Stimulated activated naive B cell treated with anti-CD40 and anti-IgM and Interleukin-4, amounts not matched to agents 10 μg/mL and 1 μg/mL and 100 μg/mL, for 72 hours (primary cell): ENCODE measurements around the gene FGF9.

Experiments used
- ATAC-seq, 2 donors: fragments of 150-1000 bp; cut with Tn5 transposase; replicated peaks; 2 replicates each; pipeline ENCODE4 v1.10.0; 2021; ENCODE audit warnings: moderate library complexity in 1 of 2
- DNase-seq: peaks from one replicate; pipeline ENCODE4 v3.0.0; 2021
- H3K27ac Mint-ChIP-seq: one replicate; pipeline ENCODE4 v1.8.0; 2022; ENCODE audit warnings: mild to moderate bottlenecking, mixed read lengths
- H3K27me3 Mint-ChIP-seq, 2 donors: one replicate each; pipeline ENCODE4 v1.8.0; 2022; ENCODE audit warnings: mixed read lengths in 2 of 2
- H3K36me3 Mint-ChIP-seq, 2 donors: one replicate each; pipeline ENCODE4 v1.8.0; 2022; ENCODE audit warnings: mixed read lengths in 2 of 2, mild to moderate bottlenecking in 1 of 2
- H3K4me1 Mint-ChIP-seq, 2 donors: one replicate each; pipeline ENCODE4 v1.8.0; 2022; ENCODE audit warnings: mixed read lengths in 2 of 2, mild to moderate bottlenecking in 1 of 2
- H3K4me3 Mint-ChIP-seq, 2 donors: one replicate each; pipeline ENCODE4 v1.8.0; 2022; ENCODE audit warnings: mild to moderate bottlenecking in 2 of 2, mixed read lengths in 2 of 2, moderate library complexity in 1 of 2
- H3K9me3 Mint-ChIP-seq, 2 donors: one replicate each; pipeline ENCODE4 v1.8.0; 2022; ENCODE audit warnings: mixed read lengths in 2 of 2, mild to moderate bottlenecking in 1 of 2

FGF9 gene

DNA sequence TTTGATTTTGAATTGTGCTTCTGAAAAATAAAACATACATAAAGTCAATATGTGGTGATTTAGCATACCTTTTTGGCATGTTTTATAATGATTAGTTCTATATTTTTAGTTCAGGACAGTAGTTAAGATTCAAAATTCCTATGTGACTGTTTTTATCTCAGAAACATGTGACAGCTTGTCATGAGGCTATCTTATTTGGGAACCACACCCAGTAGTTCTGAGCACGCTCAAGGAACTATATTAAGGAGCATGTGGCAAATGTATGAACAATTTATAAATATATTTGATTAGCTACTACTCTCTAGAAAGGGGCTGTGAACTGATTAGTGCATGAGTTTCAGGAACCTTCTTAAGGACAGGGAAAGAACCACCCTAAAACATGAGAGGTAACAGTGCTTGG, 38.8 kb downstream of the FGF9 start:
- no peaks in the 10 kb centered on the region for H3K4me1 Mint-ChIP-seq
- DNase-seq = no peak
- H3K27me3 Mint-ChIP-seq = peaks cover 8 to 26% of the 10 kb centered on the region in 2 donors
- H3K36me3 Mint-ChIP-seq = peaks cover 3 to 4% of the 10 kb centered on the region in 2 donors
- no peak for ATAC-seq
- H3K27ac Mint-ChIP-seq = no peak overlapping the region
- no peak overlapping the region for H3K4me3 Mint-ChIP-seq
- peaks cover 12 to 13% of the 10 kb centered on the region in 2 donors for H3K9me3 Mint-ChIP-seq

DNA sequence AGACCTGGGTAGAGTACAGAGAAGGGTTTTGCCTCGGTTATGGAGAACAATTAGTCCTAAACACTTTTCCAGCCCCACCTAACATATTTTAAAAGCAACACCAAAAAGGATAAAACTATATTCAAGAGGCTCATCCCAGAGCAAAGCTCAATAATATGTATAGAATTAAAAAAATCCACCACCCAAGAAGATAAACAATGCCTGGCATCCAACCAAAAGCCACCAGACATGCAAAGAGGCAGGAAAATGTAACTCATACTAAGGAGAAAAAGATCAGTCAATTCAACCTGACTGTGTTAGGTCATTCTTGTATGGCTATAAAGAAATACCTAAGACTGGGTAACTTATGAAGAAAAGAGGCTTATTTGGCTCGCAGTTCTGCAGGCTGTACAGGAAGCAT, 39.3 kb downstream of the FGF9 start:
- ATAC-seq = no peak
- no peak overlapping the region for H3K4me3 Mint-ChIP-seq
- peaks cover 12 to 13% of the 10 kb centered on the region in 2 donors for H3K9me3 Mint-ChIP-seq
- H3K36me3 Mint-ChIP-seq = peaks cover 3 to 4% of the 10 kb centered on the region in 2 donors
- DNase-seq = no peak
- H3K27me3 Mint-ChIP-seq = peaks cover 8 to 26% of the 10 kb centered on the region in 2 donors
- no peak overlapping the region for H3K27ac Mint-ChIP-seq
- no peaks in the 10 kb centered on the region for H3K4me1 Mint-ChIP-seq

DNA sequence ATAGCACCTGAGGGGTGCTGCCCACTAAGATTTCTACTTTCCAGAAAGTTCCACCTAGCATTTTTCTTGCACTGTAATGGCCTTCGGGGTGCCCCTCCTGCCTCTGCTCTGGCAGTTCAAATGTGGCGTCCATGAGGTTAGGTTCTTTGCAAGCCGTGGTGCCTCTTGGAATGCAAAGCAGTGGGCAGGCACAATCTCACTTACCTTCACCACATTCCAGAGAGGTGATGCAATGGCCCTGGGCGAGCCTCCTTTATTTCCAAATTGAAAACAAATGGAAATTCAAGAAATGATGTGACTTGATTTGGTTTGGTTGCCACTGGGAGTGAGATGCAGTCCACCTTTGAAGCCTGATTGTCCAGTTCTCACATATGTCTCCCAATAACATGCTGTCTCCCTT, 46.9 kb downstream of the FGF9 start:
- H3K9me3 Mint-ChIP-seq = no peaks in the 10 kb centered on the region
- H3K4me3 Mint-ChIP-seq = no peak overlapping the region
- H3K36me3 Mint-ChIP-seq = no peaks in the 10 kb centered on the region
- no peaks in the 10 kb centered on the region for H3K4me1 Mint-ChIP-seq
- DNase-seq (no peak), ATAC-seq (no peak)
- H3K27me3 Mint-ChIP-seq = peaks cover 27 to 28% of the 10 kb centered on the region in 2 donors
- no peak overlapping the region for H3K27ac Mint-ChIP-seq

DNA sequence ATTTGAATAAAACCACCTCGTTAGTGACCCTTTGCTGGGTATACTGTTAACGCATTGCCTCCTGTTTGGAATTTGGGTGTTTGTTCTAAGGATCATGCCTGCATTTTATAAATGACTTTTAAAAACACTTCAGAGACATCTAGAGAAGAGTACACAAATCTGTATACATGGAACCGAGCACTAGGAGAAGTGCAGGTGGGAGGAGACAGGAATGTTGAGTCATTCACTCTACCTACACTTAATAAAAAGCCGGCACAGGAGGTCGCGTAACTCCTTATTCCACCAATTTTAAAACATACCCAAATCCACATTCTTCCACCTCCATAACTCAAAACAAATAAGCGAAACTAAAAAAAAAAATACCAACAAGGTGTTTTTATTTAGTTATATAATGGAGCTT, 48.6 kb downstream of the FGF9 start:
- peaks cover 31 to 34% of the 10 kb centered on the region in 2 donors for H3K27me3 Mint-ChIP-seq
- no peak overlapping the region for H3K27ac Mint-ChIP-seq
- ATAC-seq = no peak
- H3K9me3 Mint-ChIP-seq = no peaks in the 10 kb centered on the region
- no peak overlapping the region for H3K4me3 Mint-ChIP-seq
- H3K4me1 Mint-ChIP-seq = no peaks in the 10 kb centered on the region
- no peak for DNase-seq
- no peaks in the 10 kb centered on the region for H3K36me3 Mint-ChIP-seq

DNA sequence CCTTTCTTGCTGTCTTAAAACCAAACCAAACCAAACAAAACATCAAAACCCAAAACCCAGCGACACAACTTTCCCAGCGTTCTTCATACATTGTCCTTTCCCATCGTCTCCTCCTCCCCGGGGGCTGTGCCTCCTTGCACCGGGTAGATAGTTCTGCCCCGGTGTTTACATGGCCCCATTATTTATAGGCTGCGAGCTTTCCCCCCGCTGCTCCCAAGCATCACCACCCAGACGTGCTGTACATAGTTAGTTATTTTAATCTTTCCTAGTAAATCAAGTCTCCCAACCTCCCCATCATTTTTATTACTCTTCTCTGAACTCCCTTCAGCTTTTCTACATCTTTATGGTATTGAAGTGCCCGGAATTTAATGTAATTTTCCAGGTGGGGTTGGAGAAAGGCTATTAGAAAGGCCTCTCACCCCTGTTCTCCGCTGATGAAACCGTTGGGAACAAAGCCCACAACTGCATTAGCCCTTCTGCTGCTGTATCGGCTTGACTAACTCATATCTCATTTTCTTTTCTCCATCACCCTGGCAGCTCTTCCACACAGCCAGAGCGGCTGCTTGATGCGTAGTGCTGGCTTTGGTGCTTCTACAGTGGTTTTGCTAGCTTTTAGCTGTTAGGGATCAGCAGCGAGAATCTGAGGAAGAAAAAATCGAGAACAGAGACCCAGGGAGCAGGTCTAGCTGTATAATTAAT, 53.1 kb downstream of the FGF9 start:
- no peak overlapping the region for H3K4me3 Mint-ChIP-seq
- peaks cover 0 to 4% of the 10 kb centered on the region in 2 donors for H3K36me3 Mint-ChIP-seq
- no peak for ATAC-seq
- peaks cover 2 to 5% of the 10 kb centered on the region in 2 donors for H3K9me3 Mint-ChIP-seq
- peaks cover 0 to 3% of the 10 kb centered on the region in 2 donors for H3K4me1 Mint-ChIP-seq
- peaks cover 23 to 24% of the 10 kb centered on the region in 2 donors for H3K27me3 Mint-ChIP-seq
- no peak for DNase-seq
- no peak overlapping the region for H3K27ac Mint-ChIP-seq

DNA sequence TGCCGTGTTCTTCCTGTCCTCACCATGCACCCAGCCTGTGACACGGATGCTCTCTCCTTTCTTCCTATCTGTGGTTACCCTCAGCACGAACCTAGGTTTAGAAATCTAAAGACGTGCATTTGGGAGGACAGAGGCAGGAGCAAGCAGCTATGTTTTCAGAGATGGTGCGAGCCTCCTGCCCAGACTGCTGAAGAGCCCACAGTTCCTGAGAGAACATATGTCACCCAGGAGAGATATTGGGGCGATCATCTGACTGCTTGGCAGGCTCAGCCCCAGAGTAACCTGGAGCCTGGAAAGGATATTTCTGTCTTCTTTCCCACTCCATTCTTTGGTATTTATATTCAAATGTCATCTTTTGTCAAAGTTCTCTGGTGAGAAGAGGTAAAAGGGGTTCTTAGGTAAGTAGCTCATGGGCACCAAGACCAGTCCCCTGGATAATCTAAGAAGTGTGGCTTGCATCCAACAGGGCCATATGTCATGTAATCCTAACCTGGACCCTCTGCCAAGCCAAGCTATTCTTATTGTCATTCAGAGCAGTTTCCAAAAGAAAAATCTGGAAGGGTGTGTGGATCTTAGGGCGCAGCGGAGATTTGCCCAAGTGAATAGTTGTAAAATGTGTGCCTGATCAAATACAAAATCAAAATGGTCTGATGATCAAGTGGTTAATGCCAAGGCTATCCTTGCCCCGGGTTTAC, 59.5 kb downstream of the FGF9 start:
- Mint-ChIP-seq H3K9me3 (peaks cover 4 to 5% of the 10 kb centered on the region in 2 donors), H3K36me3 (peaks cover 0 to 4% of the 10 kb centered on the region in 2 donors), H3K4me1 (peaks cover 0 to 3% of the 10 kb centered on the region in 2 donors), H3K27ac (no peak overlapping the region), H3K27me3 (peaks cover 0 to 5% of the 10 kb centered on the region in 2 donors), H3K4me3 (no peak overlapping the region)
- DNase-seq = no peak
- no peak for ATAC-seq

DNA sequence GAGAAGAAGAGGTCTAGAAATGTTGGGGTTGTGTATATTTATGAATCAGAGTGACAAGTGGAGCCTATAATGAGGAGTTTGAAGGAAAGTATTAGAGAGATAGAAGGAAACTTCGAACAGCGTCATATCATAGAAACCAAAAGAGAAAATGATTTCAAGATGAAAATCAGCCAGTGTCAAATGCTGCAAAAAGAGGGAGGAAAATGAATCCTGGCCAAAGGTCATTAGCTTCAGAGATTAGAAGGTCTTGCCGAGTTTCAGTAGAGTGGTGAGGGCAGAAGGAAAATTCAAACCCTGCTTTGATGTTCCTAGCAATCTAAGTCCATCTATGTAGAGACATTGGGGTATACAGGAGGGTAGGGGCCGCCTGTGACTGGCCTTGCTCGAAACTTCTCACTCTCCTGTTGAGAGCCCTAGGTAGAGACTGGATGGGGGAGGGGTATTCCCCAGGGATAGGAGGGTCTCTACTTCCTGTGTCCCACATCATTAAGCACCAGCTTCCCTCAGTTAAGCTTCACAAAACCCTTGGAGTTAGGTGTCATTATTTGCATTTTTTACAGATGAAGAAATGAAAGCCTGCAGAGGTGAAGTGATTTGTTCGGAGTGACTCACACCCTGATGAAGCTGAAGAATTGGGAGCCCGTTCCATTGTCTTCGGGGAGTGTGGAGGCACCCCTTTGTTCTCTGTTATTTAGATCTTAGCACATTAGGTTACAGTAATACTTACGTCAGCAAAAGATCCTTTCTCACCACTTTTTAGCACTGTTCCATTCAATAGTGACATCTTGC, 62.8 kb downstream of the FGF9 start:
- H3K36me3 Mint-ChIP-seq = no peaks in the 10 kb centered on the region
- H3K4me1 Mint-ChIP-seq = no peaks in the 10 kb centered on the region
- H3K27ac Mint-ChIP-seq = no peak overlapping the region
- H3K27me3 Mint-ChIP-seq = peaks cover 0 to 8% of the 10 kb centered on the region in 2 donors
- DNase-seq (no peak), ATAC-seq (no peak)
- peaks cover 0 to 2% of the 10 kb centered on the region in 2 donors for H3K9me3 Mint-ChIP-seq
- no peak overlapping the region for H3K4me3 Mint-ChIP-seq

DNA sequence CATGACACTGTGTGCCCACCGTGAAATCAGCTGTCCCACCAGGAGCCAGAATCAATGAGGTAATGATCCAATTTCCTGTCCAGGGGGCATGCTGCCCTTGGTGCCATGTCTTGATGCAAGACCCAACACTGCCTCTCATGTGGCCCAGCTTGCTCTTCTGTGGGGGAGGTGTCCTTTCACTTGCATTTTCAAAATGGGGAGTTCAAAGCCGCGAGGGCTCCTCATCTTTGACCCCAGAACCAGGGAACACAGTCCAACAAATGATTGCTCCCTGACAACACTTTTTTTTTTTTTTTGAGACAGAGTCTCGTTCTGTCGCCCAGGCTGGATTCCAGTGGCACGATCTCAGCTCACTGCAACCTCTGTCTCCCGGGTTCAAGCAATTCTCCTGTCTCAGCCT, 64.1 kb downstream of the FGF9 start:
- Mint-ChIP-seq H3K4me3 (no peak overlapping the region), H3K36me3 (no peaks in the 10 kb centered on the region), H3K9me3 (peaks cover 0 to 2% of the 10 kb centered on the region in 2 donors), H3K27ac (no peak overlapping the region), H3K27me3 (peaks cover 0 to 8% of the 10 kb centered on the region in 2 donors), H3K4me1 (no peaks in the 10 kb centered on the region)
- no peak for ATAC-seq
- no peak for DNase-seq

DNA sequence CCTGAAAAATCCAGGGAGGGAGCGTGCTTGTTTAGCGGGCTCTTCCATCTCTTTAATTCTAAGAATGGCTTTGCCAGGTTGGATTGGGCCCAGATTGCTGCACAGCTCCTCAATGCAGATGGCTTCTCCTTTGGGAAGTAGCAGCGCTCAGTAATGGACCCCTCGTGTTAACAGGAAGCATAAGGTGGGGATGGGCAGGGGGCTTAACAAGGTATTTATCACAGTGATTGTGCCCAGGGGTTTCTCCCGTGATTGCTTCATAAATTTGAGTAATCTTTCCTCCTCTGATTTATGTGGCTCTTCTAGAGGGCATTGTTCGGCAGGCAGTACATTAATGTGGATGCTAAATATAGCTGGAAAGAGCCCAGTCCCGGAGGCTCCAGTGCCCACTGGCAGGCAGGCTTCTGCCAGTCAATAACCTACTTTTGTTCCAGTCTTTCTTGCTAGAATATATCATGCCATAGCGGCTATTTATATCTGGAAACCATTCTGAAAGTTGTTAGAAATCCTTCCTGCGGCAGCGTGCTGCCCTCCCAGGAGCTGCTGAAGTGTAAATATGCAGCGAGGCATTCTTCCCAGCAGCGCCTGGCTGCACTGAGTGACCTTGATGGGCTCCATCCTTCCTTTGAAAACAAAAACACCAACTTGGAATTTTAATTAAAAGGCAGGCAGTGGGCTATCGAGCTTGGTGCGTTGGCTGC, 65.0 kb downstream of the FGF9 start:
- ATAC-seq = no peak
- Mint-ChIP-seq H3K4me1 (no peaks in the 10 kb centered on the region), H3K27me3 (peaks cover 0 to 8% of the 10 kb centered on the region in 2 donors), H3K36me3 (no peaks in the 10 kb centered on the region), H3K27ac (no peak overlapping the region), H3K4me3 (no peak overlapping the region), H3K9me3 (peaks cover 0 to 2% of the 10 kb centered on the region in 2 donors)
- DNase-seq = no peak

DNA sequence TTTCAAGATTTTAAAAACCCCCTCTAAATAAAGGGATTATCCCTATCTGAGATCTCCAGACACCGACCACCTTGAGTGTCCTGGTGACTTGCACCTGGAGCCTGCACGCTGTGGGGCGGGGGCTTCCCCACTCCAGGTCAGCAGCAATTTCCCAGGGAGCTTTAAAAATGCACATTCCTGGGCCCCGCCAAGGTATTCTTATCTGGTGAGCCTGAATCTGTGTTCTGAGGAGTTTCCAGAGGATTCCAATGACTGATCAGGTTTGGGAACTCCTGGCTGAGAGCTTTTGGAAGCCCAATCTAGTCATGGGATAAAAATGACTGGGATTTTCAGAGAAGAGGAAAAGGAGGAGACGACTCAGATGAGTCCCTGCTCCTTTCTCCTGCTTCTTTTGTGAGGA, 66.1 kb downstream of the FGF9 start:
- H3K4me3 Mint-ChIP-seq = no peak overlapping the region
- H3K36me3 Mint-ChIP-seq = no peaks in the 10 kb centered on the region
- H3K9me3 Mint-ChIP-seq = no peaks in the 10 kb centered on the region
- H3K27ac Mint-ChIP-seq = no peak overlapping the region
- ATAC-seq = no peak
- no peak for DNase-seq
- H3K27me3 Mint-ChIP-seq = peaks cover 0 to 3% of the 10 kb centered on the region in 2 donors
- H3K4me1 Mint-ChIP-seq = no peaks in the 10 kb centered on the region

DNA sequence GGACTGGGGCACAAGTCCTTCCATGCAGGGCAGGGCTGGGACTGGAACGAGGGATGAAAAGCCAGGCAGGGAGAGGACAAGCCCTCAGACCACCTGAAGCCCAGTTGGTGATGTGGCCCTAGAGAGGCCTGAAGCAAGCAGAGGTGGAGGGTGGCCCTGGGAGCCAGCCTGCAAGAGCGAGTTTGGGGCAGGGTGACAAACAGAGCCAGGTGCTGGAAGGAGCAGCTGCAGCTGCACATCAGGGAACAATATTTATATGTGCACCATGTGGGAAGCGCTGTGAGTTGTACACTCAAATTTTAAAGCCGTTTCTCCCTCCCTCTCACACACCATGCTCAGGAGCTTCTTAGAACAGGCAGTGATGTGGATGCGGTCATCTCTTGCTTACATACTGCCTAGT, 67.8 kb downstream of the FGF9 start:
- Mint-ChIP-seq H3K36me3 (no peaks in the 10 kb centered on the region), H3K9me3 (no peaks in the 10 kb centered on the region), H3K4me3 (no peak overlapping the region), H3K4me1 (no peaks in the 10 kb centered on the region), H3K27ac (no peak overlapping the region), H3K27me3 (peaks cover 0 to 3% of the 10 kb centered on the region in 2 donors)
- no peak for ATAC-seq
- DNase-seq = no peak

DNA sequence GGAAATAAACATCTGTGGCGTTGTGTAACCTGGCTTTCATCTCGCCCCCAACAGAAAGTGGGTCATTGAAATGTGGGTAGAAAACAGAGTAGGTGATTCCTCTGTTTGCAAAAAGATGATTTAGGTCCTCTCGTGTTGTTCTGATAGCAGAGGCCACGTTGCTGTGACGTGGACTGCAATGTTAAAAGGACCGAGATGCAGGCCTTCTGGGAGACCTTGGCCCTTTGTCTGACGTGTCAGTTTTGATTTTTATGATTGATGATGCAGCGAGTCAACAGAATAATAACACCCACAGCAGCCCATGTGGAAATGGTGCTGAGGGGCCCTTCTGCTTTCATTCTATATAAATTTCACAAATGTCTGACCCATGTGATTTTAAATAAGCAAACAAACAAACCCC, 68.9 kb downstream of the FGF9 start:
- no peak for ATAC-seq
- no peak overlapping the region for H3K4me3 Mint-ChIP-seq
- no peak for DNase-seq
- no peak overlapping the region for H3K27ac Mint-ChIP-seq
- peaks cover 0 to 3% of the 10 kb centered on the region in 2 donors for H3K27me3 Mint-ChIP-seq
- H3K36me3 Mint-ChIP-seq = no peaks in the 10 kb centered on the region
- no peaks in the 10 kb centered on the region for H3K4me1 Mint-ChIP-seq
- H3K9me3 Mint-ChIP-seq = no peaks in the 10 kb centered on the region

DNA sequence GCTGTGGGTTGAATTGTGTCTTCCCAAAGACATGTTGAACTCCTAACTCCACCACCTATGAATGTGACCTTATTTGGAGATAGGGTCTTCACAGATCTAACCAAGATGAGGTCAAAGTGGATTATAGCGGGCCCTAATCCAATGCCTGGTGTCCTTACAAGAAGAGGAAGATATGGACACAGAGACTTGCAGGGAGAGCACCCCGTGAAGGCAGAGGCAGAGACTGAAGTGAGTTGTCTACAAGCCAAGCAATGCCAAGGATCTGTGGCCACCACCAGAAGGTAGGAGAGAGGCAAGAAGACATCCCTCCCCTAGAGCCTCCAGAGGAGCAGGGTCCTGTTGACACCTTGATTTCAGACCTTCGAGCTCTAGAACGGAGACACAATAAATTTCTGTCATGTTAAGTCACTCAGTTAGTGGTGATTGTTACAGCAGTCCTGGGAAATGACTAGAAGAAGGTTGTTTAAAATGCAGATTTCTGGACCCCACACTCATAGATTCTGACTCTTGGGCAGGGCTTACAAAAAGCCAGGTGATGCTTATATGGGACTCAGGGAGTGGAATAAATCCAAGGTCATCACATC, 70.6 kb downstream of the FGF9 start:
- no peak overlapping the region for H3K27ac Mint-ChIP-seq
- ATAC-seq = no peak

DNA sequence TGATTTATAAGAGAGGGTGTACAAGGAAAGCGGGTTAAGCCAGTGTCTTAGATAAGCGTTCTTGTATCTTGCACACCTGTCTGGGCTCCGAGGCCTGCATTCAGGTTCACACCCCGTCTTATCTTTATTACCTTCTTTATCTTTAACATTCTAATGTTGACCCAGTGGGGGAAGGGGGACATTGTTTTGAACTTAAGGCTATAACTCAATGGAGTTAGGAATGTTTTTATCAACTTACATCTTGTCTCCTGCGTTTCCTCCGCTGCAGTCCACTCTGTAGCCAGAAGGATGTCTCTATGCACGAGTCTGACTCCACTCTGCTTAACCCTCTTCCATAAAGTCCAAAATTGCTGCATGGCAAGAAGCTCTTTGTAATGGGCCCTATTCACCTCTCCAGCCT, 71.2 kb downstream of the FGF9 start:
- ATAC-seq (no peak), DNase-seq (no peak)
- Mint-ChIP-seq H3K4me1 (no peaks in the 10 kb centered on the region), H3K27me3 (peaks cover 0 to 3% of the 10 kb centered on the region in 2 donors), H3K27ac (no peak overlapping the region), H3K4me3 (no peak overlapping the region), H3K9me3 (no peaks in the 10 kb centered on the region), H3K36me3 (no peaks in the 10 kb centered on the region)

More for the DNA sequence above, 70.6 kb downstream of the FGF9 start:
- Mint-ChIP-seq H3K27me3 (peaks cover 0 to 3% of the 10 kb centered on the region in 2 donors), H3K4me1 (no peaks in the 10 kb centered on the region), H3K9me3 (no peaks in the 10 kb centered on the region), H3K4me3 (no peak overlapping the region), H3K36me3 (no peaks in the 10 kb centered on the region)
- DNase-seq = no peak
